ENCODE data around the gene SAMD3. TPM values are rescaled to one million over a fixed set of nuclear protein-coding genes. Genes with fewer than 3 reads are reported as not detected.

Gene SAMD3
- total RNA-seq, 1 donor from 2014 or later: 5.5 TPM

DNA sequence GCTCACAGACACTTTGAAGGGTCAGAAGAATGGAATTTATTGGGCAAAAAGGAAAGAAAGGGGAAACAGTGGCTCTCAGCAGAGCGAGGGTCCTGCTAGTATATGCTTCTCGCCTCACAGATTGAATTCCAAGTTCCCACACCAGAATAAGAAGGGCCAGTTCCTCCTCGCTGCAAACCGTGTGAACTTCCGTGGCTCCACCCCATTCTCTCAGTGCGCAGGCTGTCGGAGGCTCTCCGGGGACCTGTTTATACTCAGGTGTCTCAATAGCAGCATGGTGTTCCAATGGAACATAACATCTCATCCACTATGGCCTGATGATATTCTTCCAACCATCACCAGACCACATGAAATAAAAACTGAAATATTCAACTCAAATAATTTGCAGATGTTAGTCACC is 4.6 kb downstream of the SAMD3 start:
- DNase-seq (no peak), ATAC-seq (no peak)
- intact Hi-C loops (cut with DNase I): no loop called here
- Histone ChIP-seq H3K4me1 (no peaks in the 10 kb centered on the region), H3K4me3 (no peak overlapping the region), H3K27ac (no peak overlapping the region), H3K27me3 (ENCODE audit: low read depth) (no peaks in the 10 kb centered on the region), H3K36me3 (no peaks in the 10 kb centered on the region), H3K9me3 (no peaks in the 10 kb centered on the region)
- TF ChIP-seq, protein P1, sequence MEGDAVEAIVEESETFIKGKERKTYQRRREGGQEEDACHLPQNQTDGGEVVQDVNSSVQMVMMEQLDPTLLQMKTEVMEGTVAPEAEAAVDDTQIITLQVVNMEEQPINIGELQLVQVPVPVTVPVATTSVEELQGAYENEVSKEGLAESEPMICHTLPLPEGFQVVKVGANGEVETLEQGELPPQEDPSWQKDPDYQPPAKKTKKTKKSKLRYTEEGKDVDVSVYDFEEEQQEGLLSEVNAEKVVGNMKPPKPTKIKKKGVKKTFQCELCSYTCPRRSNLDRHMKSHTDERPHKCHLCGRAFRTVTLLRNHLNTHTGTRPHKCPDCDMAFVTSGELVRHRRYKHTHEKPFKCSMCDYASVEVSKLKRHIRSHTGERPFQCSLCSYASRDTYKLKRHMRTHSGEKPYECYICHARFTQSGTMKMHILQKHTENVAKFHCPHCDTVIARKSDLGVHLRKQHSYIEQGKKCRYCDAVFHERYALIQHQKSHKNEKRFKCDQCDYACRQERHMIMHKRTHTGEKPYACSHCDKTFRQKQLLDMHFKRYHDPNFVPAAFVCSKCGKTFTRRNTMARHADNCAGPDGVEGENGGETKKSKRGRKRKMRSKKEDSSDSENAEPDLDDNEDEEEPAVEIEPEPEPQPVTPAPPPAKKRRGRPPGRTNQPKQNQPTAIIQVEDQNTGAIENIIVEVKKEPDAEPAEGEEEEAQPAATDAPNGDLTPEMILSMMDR (IDR thresholded peaks at IDR 0.05): no peak

DNA sequence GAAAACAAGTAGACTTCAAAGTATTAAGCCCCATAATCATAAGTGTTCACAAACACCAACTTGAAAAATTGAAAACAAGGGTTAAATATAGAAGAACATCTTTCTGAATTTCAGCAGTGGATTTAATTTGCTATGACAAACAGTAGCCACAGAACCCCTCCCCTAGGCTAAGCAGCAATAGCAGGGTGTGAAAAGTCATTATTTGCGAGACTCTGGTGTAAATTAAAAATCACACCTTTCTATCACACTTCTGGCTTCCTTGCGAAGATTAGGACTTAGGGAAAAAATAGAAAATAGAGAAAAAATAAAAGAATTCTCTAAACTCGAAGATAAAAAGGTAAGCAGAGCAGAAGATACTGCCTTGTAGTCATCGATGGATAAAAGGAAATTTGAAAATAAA is 6.1 kb downstream of the SAMD3 start:
- intact Hi-C loops (cut with DNase I): no loop called here
- TF ChIP-seq, protein P1 (IDR thresholded peaks at IDR 0.05): no peak
- no peak overlapping the region for H3K4me3 ChIP-seq
- no peaks in the 10 kb centered on the region for H3K27me3 ChIP-seq (ENCODE audit: low read depth)
- no peaks in the 10 kb centered on the region for H3K9me3 ChIP-seq
- H3K27ac ChIP-seq: no peak overlapping the region
- ATAC-seq (no peak), DNase-seq (no peak)
- no peaks in the 10 kb centered on the region for H3K4me1 ChIP-seq
- no peaks in the 10 kb centered on the region for H3K36me3 ChIP-seq

DNA sequence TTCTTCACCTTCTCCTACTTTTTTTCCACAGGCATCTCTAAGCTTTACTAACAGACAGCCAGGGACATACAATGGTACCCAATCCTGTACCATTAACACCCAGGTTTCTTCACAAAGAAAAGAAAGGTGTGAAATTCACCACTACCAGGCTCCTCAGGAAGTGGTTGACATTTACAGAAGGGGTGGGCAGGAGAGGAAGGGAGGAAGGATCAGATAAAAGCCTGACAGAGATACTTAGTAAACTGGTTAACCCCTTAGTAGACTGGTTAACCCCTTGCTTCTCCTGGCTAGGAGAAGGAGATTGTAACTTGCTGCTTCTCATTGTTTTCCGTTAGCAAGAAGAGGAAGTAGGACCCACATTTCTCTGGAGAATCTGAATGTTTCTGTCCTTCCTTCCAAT is 7.2 kb downstream of the SAMD3 start:
- Histone ChIP-seq H3K36me3 (no peaks in the 10 kb centered on the region), H3K27ac (no peak overlapping the region), H3K27me3 (ENCODE audit: low read depth) (no peaks in the 10 kb centered on the region), H3K4me3 (no peak overlapping the region), H3K4me1 (no peaks in the 10 kb centered on the region), H3K9me3 (no peaks in the 10 kb centered on the region)
- TF ChIP-seq, protein P1 (IDR thresholded peaks at IDR 0.05): no peak
- DNase-seq: no peak
- intact Hi-C loops (cut with DNase I): no loop called here
- ATAC-seq: peak; percentile 30 to 41

DNA sequence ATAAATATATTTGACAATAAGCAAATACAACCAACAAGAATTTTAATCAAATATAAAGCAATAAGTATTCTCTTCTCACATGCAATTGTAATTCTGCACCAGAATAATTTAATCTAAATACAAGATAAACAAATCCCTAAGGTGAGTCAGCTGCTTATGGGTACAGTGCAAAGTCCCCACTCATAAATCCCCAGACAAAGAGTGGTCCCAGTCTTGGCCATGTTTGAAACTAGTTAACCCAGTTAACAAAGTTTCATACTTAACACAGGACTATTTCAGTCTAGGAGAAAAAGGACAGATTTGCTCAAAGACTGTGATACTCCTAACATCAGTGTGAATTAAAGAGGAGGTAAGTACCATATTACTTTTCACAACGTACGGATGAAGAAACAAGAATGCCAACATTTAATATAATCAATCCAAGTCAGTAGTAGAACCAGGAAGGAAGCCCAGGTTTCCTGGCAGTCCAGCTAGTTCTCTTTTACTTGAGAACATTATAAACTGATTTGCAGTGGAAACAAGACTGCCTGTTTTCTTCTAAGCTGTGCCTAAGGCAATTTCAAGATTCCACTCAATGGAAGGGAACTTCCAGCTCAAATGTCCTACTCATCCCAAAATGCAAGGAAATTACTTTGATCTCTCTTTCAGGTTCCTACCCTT is 10.4 kb downstream of the SAMD3 start:
- no peaks in the 10 kb centered on the region for H3K36me3 ChIP-seq
- ATAC-seq (no peak), DNase-seq (no peak)
- no peaks in the 10 kb centered on the region for H3K27me3 ChIP-seq (ENCODE audit: low read depth)
- TF ChIP-seq, protein P1 (IDR thresholded peaks at IDR 0.05): no peak
- no peak overlapping the region for H3K27ac ChIP-seq
- intact Hi-C loops (cut with DNase I): no loop called here
- H3K4me1 ChIP-seq: no peaks in the 10 kb centered on the region
- H3K4me3 ChIP-seq: peak overlapping the region; percentile 20
- H3K9me3 ChIP-seq: no peaks in the 10 kb centered on the region

DNA sequence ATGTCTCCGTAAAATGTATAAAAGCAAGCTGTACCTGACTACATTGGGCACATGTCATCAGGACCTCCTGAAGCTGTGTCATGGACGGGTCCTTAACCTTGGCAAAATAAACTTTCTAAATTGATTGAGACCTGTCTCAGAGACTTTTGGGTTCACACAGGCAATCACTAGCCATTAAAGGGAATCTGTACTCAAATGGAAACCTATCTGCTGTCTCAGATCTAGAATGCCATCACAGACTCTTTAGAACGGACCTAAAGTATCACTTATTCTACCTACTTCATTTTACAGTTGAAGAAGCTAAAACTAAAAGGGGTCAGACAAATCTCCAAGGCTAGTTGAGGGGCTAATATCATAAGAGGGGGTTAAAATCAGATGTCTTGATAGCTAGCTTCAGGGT is 11.1 kb downstream of the SAMD3 start:
- Histone ChIP-seq H3K36me3 (no peaks in the 10 kb centered on the region), H3K27me3 (ENCODE audit: low read depth) (no peaks in the 10 kb centered on the region), H3K9me3 (no peaks in the 10 kb centered on the region), H3K4me3 (no peak overlapping the region), H3K4me1 (no peaks in the 10 kb centered on the region), H3K27ac (no peak overlapping the region)
- TF ChIP-seq, protein P1 (IDR thresholded peaks at IDR 0.05): no peak
- intact Hi-C loops (cut with DNase I): no loop called here
- DNase-seq (no peak), ATAC-seq (no peak)

Data from lower lobe of right lung (tissue), 2 donors.